HepG2 (cell line): ENCODE measurements around the gene IFT43. TPM values are rescaled to one million over a fixed set of nuclear protein-coding genes. Genes with fewer than 3 reads are reported as not detected.

Experiments used
- ATAC-seq: fragments of 200-7000 bp; cut with Tn5 transposase; 3 replicates; pipeline ENCODE4 v1.9.1; 2020; ENCODE audit warnings: mild to moderate bottlenecking, moderate library complexity
- BruUV-seq: library from RNA; stranded (reverse); fragments of 400-500 nt; replicated peaks from 2 replicates; lab custom pipeline; 2021; lab: Mats Ljungman, UMichigan
- CTCF ChIA-PET: fragments of 300-600 bp; formaldehyde crosslinking; extraction: SDS; loops from one replicate; lab custom pipeline; 2021; ENCODE audit warnings: low total read pairs, inconsistent platforms, low intra/inter-chr PET ratio; lab: Yijun Ruan, JAX
- POLR2A ChIA-PET: fragments of 350-600 bp; sonication (Branson Sonifier 250); formaldehyde crosslinking; loops from one replicate; lab custom pipeline; 2020; ENCODE audit warnings: antibody characterized with exemption, inconsistent platforms; lab: Yijun Ruan, JAX
- DNase-seq: peaks from one replicate; pipeline ENCODE4 v3.0.0-alpha.2; 2015; ENCODE audit warnings: low spot score
- FAIRE-seq: peaks from 3 replicates; lab custom pipeline; 2011; peaks lifted over from hg19 to GRCh38; lab: Jason Lieb, UNC
- H2AFZ ChIP-seq: one replicate; pipeline ENCODE4 v1.6.1; 2011; ENCODE audit warnings: low read length, inconsistent platforms
- H3K27ac ChIP-seq: fragments of 300-600 bp; 3 replicates; pipeline ENCODE4 v1.8.0; 2011; ENCODE audit warnings: mixed run types, mild to moderate bottlenecking, mixed read lengths, low read length, inconsistent platforms; ENCODE audit not compliant: insufficient read depth; ENCODE audit errors: extremely low read length
- H3K27me3 ChIP-seq, 2 experiments: fragments of 200-600 bp in 1 of 2; 2 replicates in 1 of 2; 3 replicates in 1 of 2; pipeline versions ENCODE4 v1.6.0 to v1.8.0; 2011; ENCODE audit warnings: low read length in 2 of 2, mild to moderate bottlenecking in 2 of 2, moderate library complexity in 2 of 2, inconsistent platforms in 1 of 2; ENCODE audit not compliant: insufficient read depth in 2 of 2, control insufficient read depth in 1 of 2
- H3K36me3 ChIP-seq, 2 experiments: fragments of 200-600 bp in 1 of 2; replicated peaks in 1 of 2; 2 replicates in 1 of 2; 3 replicates in 1 of 2; pipeline versions ENCODE4 v1.5.1 to v1.8.0; 2011; ENCODE audit warnings: low read length in 2 of 2, inconsistent platforms in 1 of 2; ENCODE audit not compliant: insufficient read depth in 2 of 2, control insufficient read depth in 1 of 2
- H3K4me1 ChIP-seq: 2 replicates; pipeline ENCODE4 v1.5.1; 2012; ENCODE audit warnings: low read length, inconsistent platforms; ENCODE audit not compliant: insufficient read depth
- H3K4me2 ChIP-seq: 2 replicates; pipeline ENCODE4 v1.6.0; 2011; ENCODE audit warnings: low read depth, low read length, inconsistent platforms
- H3K4me3 ChIP-seq, 3 experiments: fragments of 200-600 bp in 1 of 3; sonication (generic), shearing (Covaris generic) in 1 of 3; replicated peaks in 1 of 3; 2 replicates each; pipeline ENCODE4 v1.5.1; 2011 to 2016; ENCODE audit warnings: low read length in 3 of 3, inconsistent platforms in 2 of 3, low read depth in 2 of 3, mild to moderate bottlenecking in 2 of 3, control low read depth in 1 of 3, mixed read lengths in 1 of 3; ENCODE audit not compliant: insufficient read depth in 1 of 3
- H3K79me2 ChIP-seq: one replicate; pipeline ENCODE4 v1.6.1; 2011; ENCODE audit warnings: low read length, inconsistent platforms; ENCODE audit not compliant: insufficient read depth
- H3K9ac ChIP-seq: 2 replicates; pipeline ENCODE4 v1.6.0; 2011; ENCODE audit warnings: mild to moderate bottlenecking, low read depth, low read length, inconsistent platforms; ENCODE audit not compliant: insufficient read depth
- H3K9me3 ChIP-seq: 2 replicates; pipeline ENCODE4 v1.5.1; 2012; ENCODE audit warnings: mild to moderate bottlenecking, low read length
- H4K20me1 ChIP-seq: 2 replicates; pipeline ENCODE4 v1.6.0; 2011; ENCODE audit warnings: inconsistent platforms, mild to moderate bottlenecking, low read length, moderate library complexity; ENCODE audit not compliant: insufficient read depth
- CREM ChIP-seq, 2 experiments: sonication (generic) in 1 of 2; formaldehyde crosslinking in 1 of 2; IDR thresholded peaks; 2 replicates each; pipeline versions ENCODE4 v1.4.0 to v1.6.1; 2016 to 2020; ENCODE audit warnings: antibody characterized with exemption in 1 of 2, mild to moderate bottlenecking in 1 of 2, missing genetic modification reagents in 1 of 2
- WGBS: methylation state at CpG from one replicate; pipeline ENCODE4 v1.1.6; 2017; ENCODE audit warnings: low lambda C conversion rate; 5-methylcytosine and 5-hydroxymethylcytosine counted together
- in situ Hi-C: cut with HindIII; loops from 2 replicates; pipeline ENCODE4 v1.10.0; 2017; ENCODE audit warnings: low pct_unique_long_range_greater_than_20kb; ENCODE audit not compliant: extremely low pct_ligation_motif_present
- intact Hi-C: fragments of 100-400 bp; cut with micrococcal nuclease; formaldehyde crosslinking; loops from one replicate; pipeline ENCODE4 v1.10.0; 2022; ENCODE audit not compliant: unreplicated experiment
- polyA plus RNA-seq, 8 experiments: library from polyadenylated mRNA; depleted of rRNA in 3 of 8; stranded (reverse) in 7 of 8; unstranded in 1 of 8; fragments of >200 nt; fragmentation: Illumina TruSeq in 4 of 8; extraction: Trizol in 4 of 8; gene quantifications; 2 replicates each; pipeline versions ENCODE4 v1.2.1 to v1.2.3, GENCODE V29; 2011 to 2016; ENCODE audit warnings: low read depth in 4 of 8, missing spikeins in 1 of 8, mixed read lengths in 1 of 8; ENCODE audit not compliant: insufficient read depth in 1 of 8
- total RNA-seq, 5 experiments: library from RNA; depleted of rRNA; stranded (reverse); fragments of >200 nt; fragmentation: Illumina TruSeq; extraction: Trizol; gene quantifications; 2 replicates each; pipeline ENCODE4 v1.2.3, GENCODE V29; 2016; ENCODE audit warnings: low read depth in 1 of 5
- TF ChIP-seq, protein P1 (sequence below): sonication (generic); formaldehyde crosslinking; IDR thresholded peaks from 2 replicates; pipeline ENCODE4 v1.4.0; 2020; ENCODE audit warnings: missing genetic modification reagents
- TF ChIP-seq, protein P2 (sequence below): sonication (generic); formaldehyde crosslinking; IDR thresholded peaks from 2 replicates; pipeline ENCODE4 v1.5.0; 2020; ENCODE audit warnings: mild to moderate bottlenecking, missing genetic modification reagents

The IFT43 gene
- total and polyA plus RNA-seq, 2 of the 13 experiments (the other 11 are each of a cell fraction or from before 2014, with no cell fraction given), result 0.15 to 0.55 TPM

- no peak overlapping the region for H2AFZ ChIP-seq
- 42% methylated on average over 24 of the region's 25 CpGs for WGBS
- DNase-seq (no peak), ATAC-seq (peak; percentile 32), FAIRE-seq (no peak)
- H3K79me2 ChIP-seq, result no peaks in the 10 kb centered on the region
- no peaks in the 10 kb centered on the region for H4K20me1 ChIP-seq
- TF ChIP-seq, protein P1, sequence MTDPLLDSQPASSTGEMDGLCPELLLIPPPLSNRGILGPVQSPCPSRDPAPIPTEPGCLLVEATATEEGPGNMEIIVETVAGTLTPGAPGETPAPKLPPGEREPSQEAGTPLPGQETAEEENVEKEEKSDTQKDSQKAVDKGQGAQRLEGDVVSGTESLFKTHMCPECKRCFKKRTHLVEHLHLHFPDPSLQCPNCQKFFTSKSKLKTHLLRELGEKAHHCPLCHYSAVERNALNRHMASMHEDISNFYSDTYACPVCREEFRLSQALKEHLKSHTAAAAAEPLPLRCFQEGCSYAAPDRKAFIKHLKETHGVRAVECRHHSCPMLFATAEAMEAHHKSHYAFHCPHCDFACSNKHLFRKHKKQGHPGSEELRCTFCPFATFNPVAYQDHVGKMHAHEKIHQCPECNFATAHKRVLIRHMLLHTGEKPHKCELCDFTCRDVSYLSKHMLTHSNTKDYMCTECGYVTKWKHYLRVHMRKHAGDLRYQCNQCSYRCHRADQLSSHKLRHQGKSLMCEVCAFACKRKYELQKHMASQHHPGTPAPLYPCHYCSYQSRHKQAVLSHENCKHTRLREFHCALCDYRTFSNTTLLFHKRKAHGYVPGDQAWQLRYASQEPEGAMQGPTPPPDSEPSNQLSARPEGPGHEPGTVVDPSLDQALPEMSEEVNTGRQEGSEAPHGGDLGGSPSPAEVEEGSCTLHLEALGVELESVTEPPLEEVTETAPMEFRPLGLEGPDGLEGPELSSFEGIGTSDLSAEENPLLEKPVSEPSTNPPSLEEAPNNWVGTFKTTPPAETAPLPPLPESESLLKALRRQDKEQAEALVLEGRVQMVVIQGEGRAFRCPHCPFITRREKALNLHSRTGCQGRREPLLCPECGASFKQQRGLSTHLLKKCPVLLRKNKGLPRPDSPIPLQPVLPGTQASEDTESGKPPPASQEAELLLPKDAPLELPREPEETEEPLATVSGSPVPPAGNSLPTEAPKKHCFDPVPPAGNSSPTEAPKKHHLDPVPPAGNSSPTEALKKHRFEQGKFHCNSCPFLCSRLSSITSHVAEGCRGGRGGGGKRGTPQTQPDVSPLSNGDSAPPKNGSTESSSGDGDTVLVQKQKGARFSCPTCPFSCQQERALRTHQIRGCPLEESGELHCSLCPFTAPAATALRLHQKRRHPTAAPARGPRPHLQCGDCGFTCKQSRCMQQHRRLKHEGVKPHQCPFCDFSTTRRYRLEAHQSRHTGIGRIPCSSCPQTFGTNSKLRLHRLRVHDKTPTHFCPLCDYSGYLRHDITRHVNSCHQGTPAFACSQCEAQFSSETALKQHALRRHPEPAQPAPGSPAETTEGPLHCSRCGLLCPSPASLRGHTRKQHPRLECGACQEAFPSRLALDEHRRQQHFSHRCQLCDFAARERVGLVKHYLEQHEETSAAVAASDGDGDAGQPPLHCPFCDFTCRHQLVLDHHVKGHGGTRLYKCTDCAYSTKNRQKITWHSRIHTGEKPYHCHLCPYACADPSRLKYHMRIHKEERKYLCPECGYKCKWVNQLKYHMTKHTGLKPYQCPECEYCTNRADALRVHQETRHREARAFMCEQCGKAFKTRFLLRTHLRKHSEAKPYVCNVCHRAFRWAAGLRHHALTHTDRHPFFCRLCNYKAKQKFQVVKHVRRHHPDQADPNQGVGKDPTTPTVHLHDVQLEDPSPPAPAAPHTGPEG (CRISPR knock-in tag), result no peak
- TF ChIP-seq CREM (IDR thresholded peaks at IDR 0.05) (no peak), CREM (CRISPR knock-in tag; IDR thresholded peaks at IDR 0.05) (no peak)
- TF ChIP-seq, protein P2, sequence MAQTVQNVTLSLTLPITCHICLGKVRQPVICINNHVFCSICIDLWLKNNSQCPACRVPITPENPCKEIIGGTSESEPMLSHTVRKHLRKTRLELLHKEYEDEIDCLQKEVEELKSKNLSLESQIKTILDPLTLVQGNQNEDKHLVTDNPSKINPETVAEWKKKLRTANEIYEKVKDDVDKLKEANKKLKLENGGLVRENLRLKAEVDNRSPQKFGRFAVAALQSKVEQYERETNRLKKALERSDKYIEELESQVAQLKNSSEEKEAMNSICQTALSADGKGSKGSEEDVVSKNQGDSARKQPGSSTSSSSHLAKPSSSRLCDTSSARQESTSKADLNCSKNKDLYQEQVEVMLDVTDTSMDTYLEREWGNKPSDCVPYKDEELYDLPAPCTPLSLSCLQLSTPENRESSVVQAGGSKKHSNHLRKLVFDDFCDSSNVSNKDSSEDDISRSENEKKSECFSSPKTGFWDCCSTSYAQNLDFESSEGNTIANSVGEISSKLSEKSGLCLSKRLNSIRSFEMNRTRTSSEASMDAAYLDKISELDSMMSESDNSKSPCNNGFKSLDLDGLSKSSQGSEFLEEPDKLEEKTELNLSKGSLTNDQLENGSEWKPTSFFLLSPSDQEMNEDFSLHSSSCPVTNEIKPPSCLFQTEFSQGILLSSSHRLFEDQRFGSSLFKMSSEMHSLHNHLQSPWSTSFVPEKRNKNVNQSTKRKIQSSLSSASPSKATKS, result no peak
- no peak overlapping the region for H3K9ac ChIP-seq
- H3K27me3 ChIP-seq, result peaks cover 6 to 66% of the 10 kb centered on the region in 2 experiments; a peak in 4 of 5 replicates
- H3K4me3 ChIP-seq, result no peak overlapping the region
- no peaks in the 10 kb centered on the region for H3K36me3 ChIP-seq
- CTCF ChIA-PET, result no interaction called here
- no peaks in the 10 kb centered on the region for H3K9me3 ChIP-seq
- no peak overlapping the region; the same call in 1 of the 2 replicates for H3K4me2 ChIP-seq
- in situ Hi-C loops, result no loop called here
- no peaks in the 10 kb centered on the region; the same call in 1 of the 2 replicates for H3K4me1 ChIP-seq
- no peak overlapping the region for H3K27ac ChIP-seq
- no TSS peak for BruUV-seq
- intact Hi-C loops, result no loop called here
- POLR2A ChIA-PET, result no interaction called here
Observed at GRCh38 chr14:76083796-76084765, 98.5 kb downstream of the IFT43 start.
